ENCODE results near the gene APCDD1L.

Gene APCDD1L

GRCh38 chr20:58531063-58531462, 15.9 kb upstream of the APCDD1L start:
- TF ChIP-seq, protein P1, sequence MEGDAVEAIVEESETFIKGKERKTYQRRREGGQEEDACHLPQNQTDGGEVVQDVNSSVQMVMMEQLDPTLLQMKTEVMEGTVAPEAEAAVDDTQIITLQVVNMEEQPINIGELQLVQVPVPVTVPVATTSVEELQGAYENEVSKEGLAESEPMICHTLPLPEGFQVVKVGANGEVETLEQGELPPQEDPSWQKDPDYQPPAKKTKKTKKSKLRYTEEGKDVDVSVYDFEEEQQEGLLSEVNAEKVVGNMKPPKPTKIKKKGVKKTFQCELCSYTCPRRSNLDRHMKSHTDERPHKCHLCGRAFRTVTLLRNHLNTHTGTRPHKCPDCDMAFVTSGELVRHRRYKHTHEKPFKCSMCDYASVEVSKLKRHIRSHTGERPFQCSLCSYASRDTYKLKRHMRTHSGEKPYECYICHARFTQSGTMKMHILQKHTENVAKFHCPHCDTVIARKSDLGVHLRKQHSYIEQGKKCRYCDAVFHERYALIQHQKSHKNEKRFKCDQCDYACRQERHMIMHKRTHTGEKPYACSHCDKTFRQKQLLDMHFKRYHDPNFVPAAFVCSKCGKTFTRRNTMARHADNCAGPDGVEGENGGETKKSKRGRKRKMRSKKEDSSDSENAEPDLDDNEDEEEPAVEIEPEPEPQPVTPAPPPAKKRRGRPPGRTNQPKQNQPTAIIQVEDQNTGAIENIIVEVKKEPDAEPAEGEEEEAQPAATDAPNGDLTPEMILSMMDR (IDR thresholded peaks at IDR 0.05; ENCODE audit: insufficient read depth, missing control alignments) = no peak
- DNase-seq (ENCODE audit: insufficient read length, low spot score) (no peak), FAIRE-seq (no peak)

DNA sequence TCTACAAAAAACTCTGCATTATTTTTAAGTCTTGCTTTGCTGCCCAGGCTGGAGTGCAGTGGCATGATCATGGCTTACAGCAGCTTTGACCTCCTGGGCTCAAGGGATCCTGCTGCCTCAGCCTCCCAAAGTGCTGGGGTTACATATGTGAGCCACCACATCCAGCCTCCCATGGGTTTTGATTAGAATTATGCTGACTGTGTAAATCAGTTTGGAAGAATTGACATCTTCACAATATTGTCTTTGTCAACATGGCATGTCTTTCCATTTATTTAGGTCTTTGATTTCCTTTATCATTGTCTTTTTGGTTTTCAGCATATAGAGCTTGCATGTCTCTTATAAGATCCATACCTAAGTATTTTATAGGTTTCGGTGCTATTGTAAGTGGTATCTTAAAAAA, 13.2 kb upstream of the APCDD1L start:
- TF ChIP-seq, protein P1 (IDR thresholded peaks at IDR 0.05; ENCODE audit: insufficient read depth, missing control alignments) = no peak
- no peak for DNase-seq (ENCODE audit: insufficient read length, low spot score)
- FAIRE-seq = no peak

- FAIRE-seq = no peak
- TF ChIP-seq, protein P1 (IDR thresholded peaks at IDR 0.05; ENCODE audit: insufficient read depth, missing control alignments) = no peak
These were observed 11.2 kb upstream of the APCDD1L start for GRCh38 chr20:58526411-58526810.

GRCh38 chr20:58524814-58525213, 9.6 kb upstream of the APCDD1L start:
- FAIRE-seq (no peak), DNase-seq (ENCODE audit: insufficient read length, low spot score) (no peak)
- TF ChIP-seq, protein P1 (IDR thresholded peaks at IDR 0.05; ENCODE audit: insufficient read depth, missing control alignments) = no peak

More at GRCh38 chr20:58526411-58526810, 11.2 kb upstream of the APCDD1L start:
- no peak for DNase-seq (ENCODE audit: insufficient read length, low spot score)

DNA sequence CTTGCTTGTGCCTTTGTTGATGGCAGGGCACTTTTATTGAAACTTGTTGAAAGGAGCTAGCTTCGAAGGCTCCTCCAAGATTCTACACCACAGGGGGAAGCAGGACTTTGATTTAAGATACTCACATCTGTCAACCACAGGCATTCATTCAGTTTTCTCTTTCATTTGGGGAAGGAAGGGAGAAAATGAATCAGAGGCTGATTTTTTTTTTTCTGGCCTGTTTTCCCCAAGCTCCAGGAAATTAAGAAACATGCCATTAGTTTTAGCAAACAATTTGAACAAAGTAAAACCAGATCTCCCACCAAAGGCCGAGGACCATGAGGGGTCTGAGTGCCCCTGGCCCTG, 8.7 kb upstream of the APCDD1L start:
- FAIRE-seq (no peak), DNase-seq (ENCODE audit: insufficient read length, low spot score) (no peak)
- TF ChIP-seq, protein P1 (IDR thresholded peaks at IDR 0.05; ENCODE audit: insufficient read depth, missing control alignments) = no peak

- DNase-seq (ENCODE audit: insufficient read length, low spot score) (no peak), FAIRE-seq (no peak)
- TF ChIP-seq, protein P1 (IDR thresholded peaks at IDR 0.05; ENCODE audit: insufficient read depth, missing control alignments) = no peak
These were observed 8.1 kb upstream of the APCDD1L start for GRCh38 chr20:58523072-58523970.

DNA sequence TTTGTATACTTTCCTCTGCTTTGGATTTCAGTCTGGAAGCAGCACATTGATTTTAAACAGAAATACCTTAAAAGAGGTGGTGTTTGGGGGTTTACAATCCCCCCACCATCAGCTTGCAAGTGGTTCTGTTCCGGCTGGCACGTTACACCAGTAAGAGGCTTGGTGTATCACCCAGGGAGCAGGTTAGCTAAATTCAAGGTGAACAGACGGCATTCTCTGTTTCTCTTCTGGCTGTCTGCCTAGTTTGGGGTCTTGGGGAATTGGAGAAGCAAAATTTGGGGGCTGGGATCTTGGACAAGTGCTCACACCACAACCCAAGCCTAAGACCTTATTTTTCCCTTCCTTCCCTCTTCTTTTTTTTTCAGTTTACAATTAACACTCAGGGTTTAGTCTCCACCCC, 7.5 kb upstream of the APCDD1L start:
- DNase-seq (ENCODE audit: insufficient read length, low spot score) (no peak), FAIRE-seq (no peak)
- TF ChIP-seq, protein P1 (IDR thresholded peaks at IDR 0.05; ENCODE audit: insufficient read depth, missing control alignments) = no peak

Measured in D721Med (cell line).